ENCODE data around the gene MLH1.
"Not testable (repeated sequence)": the region's sequence is repeated elsewhere in the genome, so short reads cannot be mapped to it uniquely, and the experiment has no call there.

MLH1 gene

DNA sequence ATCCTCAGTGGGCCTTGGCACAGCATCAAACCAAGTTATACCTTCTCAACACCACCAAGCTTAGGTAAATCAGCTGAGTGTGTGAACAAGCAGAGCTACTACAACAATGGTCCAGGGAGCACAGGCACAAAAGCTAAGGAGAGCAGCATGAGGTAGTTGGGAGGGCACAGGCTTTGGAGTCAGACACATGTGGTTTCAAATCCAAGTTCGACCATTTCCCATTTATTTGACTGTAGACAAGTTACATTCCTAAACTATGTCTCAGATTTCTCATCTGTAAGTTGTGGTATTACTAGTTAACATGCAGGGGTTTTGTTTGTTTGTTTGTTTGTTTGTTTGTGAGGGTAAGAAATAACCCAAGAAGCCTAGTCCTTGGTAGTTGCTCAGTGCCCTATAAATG lies 46.9 kb downstream of the MLH1 start:
- DNase-seq: no peak

DNA sequence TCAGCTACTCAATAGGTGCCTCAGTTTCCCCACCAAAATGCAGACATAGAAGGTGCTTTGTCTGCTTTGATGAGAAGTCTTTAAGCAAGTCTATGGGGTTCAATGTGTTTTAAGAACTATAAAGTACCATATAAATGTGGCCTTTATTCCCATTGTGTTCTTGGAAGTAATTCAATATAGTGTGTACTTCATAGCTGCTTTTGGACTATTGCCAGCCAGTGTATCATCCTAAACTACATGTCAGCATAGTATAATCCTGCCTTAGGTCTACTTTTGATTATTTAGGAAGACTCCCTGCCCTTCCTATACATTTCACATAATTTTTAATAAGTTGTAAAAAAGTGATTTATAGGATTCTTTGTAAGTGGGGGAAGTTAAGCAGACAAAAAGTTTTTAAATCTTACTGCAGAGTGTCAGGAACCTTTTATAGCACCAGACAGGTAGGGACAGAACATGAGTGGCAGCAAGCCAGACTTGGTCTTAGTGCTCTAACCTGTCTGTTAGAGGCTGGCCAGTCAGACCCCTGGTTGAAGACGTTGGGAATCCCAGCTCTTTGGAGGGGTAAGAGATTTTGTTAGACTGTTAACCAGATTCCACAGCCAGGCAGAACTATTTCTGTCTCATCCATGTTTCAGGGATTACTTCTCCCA lies 48.4 kb downstream of the MLH1 start:
- DNase-seq: no peak

DNA sequence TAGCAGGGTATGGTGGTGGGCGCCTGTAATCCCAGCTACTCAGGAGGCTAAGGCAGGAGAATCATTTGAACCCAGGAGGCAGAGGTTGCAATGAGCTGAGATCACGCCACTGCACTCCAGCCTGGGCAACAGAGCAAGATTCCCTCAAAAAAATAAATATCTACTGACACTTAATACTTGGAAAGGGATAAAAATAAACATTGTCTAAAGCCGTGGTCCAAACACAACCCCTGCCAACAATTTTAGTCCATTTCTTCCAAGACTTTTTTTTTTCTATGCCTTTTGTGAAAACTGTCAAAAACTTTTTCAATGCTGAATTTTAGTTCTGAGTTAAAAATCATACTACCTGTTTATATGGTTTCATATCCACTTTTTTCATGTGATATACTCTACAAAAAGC lies 49.4 kb downstream of the MLH1 start:
- not testable (repeated sequence) for DNase-seq

DNA sequence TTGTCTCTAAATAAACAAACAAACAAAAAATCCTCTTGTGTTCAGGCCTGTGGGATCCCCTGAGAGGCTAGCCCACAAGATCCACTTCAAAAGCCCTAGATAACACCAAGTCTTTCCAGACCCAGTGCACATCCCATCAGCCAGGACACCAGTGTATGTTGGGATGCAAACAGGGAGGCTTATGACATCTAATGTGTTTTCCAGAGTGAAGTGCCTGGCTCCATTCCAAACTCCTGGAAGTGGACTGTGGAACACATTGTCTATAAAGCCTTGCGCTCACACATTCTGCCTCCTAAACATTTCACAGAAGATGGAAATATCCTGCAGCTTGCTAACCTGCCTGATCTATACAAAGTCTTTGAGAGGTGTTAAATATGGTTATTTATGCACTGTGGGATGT lies 57.0 kb downstream of the MLH1 start:
- no peak for DNase-seq

DNA sequence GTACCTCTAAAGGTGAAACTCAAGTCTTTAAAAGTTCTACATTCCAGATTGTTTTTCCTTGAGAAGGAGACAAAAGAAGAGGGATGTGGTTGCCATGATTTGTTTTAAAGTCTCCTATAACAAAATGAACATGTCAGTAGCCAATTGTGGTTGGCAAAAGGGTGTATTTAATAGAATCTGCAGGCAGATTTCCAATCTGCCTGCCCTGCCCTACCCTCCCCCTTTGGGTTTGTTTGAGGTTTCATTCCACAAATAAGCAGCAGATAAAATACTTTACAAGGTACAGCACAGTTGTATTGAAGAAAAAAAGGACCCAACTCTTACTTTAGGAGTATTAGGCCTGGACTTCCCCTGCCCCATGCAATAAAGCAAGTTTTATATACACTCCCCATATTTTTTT lies 59.5 kb downstream of the MLH1 start:
- no peak for DNase-seq

DNA sequence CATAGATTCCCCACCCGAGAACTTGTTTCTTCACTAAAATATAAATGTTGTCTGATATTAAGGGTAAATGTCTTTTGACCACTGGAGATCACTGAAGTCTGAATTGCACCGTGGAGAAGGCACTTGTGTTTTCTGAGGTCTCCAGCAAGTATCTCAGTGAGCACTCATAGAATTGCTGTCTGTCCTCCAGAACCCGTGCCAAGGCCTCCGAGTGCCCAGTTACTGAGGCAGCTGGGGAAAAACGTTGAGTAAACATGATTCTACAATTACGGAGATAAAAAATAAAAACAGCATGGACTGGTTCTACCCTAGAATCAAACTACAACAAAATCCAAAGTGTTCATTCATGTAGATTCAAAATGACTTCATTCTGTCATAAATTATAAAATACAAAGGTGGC lies 60.0 kb downstream of the MLH1 start:
- no peak for DNase-seq

DNA sequence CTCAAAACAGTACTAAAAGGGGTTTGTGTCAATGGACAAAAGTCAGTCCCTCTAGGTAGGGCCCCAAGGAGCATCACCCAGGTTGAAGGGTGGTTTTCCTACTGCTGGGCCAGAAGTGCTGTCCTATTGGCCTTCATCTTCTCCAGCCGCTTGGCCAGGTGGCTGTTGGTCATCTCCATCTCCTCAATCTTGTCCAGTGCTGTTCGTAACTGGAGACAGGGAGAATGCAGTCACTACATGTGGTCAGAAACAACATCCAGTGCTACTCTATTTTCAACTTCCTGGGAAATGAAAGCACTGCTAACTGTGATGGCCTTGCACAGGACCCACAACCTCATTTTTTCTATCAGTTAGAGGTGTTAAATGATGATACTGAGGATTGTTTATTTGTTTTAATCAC lies 60.4 kb downstream of the MLH1 start:
- no peak for DNase-seq

DNA sequence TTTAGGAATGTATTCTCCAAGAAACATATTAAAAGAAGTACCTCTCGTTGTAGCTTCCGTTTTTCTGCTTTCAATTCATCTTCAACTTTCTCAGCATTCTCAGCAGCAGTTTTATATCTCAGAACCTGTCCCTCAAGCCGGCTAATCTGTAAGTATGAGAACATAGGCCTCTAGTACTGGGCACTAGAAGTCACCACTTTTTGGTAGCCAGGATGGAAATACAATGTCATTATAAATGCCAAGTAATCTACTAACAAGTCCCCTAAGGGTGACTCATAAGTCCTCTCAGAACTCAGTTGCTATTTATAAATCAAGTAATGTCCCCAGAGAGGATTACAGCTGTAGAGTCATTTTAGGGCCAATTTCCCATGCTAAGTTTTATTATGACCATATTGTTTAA lies 61.1 kb downstream of the MLH1 start:
- no peak for DNase-seq

DNA sequence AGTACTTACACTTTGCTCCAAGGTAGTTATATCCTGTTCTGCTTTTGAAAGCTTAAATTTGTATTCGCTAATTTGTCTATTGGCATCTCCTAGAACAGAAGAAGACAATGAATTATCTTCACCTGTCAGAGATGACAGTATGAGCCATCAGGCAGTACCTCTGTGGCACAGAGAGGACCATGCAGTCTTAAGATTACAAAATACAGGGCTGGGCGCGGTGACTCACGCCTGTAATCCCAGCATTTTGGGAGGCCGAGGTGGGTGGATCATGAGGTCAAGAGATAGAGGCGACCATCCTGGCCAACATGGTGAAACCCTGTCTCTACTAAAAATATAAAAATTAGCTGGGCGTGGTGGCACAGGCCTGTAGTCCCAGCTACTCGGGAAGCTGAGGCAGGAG lies 61.8 kb downstream of the MLH1 start:
- not testable (repeated sequence) for DNase-seq

DNA sequence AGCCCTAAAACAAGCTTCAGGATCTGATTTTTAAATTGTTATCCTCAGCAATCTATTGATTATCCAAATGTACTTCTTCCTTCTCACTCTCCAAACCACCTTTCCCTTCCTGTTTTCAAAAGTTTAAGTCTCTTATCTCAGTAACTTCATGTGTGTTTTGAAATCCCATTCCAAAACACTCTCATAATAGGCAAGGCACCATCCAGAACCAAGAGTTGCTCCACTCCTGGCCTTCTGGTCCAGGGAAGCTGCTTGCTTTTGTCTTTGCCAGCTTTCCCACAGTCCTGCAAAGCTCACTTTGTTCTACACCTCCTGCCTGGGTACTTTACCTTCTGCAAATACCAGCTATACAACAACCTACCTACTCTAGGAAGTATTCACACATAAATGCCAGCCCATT lies 63.5 kb downstream of the MLH1 start:
- DNase-seq: no peak

DNA sequence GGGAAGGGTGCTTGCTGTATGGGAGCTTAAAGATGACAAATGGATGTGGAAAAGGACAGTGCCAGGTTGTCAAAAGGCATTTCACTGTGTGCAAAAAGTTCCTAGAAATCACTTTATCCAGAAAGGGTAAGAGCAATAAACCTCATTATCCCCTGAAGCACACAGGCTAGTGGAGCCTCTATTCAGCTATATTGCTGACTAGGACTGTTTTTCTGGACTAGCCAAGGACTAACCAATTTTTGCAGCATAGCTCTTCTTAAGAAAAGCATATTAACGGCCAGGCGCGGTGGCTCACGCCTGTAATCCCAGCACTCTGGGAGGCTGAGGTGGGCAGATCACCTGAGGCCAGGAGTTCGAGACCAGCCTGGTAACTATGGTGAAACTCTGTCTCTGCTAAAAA lies 64.8 kb downstream of the MLH1 start:
- no peak for DNase-seq

DNA sequence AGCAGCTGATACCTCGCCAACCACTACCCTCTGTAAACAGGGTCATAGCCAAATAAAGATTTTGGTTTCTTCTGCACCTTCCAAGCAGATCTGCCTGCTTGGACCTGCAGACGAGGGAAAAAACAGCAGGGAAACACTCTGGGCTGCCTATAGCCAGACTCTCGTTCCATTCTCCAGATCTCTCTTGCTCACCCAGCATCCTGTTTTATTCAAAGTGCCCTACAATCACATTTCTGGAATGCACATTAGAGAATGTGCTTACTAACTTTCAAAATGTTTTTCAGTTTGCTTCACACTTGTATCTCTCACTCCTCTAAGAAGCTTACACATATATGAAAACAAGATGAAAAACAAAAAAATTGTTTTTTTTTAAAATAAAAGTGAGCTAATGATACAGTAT lies 71.4 kb downstream of the MLH1 start:
- no peak for DNase-seq

DNA sequence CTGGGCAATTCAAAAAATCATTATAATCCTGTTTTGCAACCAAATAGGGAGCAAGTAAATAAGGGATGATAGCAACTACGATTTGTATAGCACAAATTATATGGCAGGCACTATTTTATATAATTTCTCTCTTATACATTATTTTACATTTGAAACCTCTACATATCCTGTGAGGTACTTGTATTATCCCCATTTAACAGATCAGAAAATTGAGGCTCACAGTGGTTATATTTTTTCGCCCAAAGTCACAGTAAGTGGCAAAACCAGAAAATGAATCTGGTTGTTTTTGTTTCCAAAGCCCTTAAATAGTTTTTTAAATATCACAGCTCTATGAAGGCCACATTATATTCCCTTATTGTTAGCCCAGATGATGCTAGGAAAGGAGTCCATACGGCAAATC lies 74.3 kb downstream of the MLH1 start:
- no peak for DNase-seq

DNA sequence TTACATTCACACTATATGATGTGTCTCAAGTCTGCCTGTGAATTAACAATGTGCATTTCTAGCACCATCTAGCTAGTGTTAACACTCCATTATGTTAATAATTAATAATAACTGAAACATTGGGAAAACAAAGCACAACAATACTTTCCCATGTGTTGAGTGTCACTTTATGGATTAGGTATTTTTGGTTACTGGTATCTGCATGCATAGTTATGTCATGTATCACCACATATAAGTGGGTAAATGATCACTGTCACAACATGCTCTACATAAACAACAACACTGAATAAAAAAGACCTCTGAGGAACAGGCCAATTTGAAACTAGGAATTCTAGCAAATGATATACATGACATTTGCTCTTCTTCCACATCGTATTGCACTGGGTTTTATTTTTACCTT lies 74.7 kb downstream of the MLH1 start:
- DNase-seq: no peak

DNA sequence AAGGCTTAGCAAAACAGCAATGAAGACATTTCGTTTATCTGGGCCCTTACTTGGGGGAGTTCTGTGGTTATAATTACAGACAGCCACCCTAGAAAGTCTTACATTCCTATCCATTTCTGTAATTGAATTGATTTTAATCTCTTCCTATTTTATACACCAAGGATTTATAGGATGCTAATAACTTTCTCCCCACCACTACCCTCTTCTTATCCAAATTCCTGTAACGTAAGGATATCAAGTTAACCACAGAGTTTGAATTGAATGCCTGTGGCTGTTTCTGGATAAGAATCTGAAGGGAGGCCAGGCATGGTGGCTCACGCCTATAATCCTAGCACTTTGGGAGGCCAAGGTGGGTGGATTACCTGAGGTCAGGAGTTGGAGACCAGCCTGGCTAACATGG lies 78.6 kb downstream of the MLH1 start:
- DNase-seq: no peak

DNA sequence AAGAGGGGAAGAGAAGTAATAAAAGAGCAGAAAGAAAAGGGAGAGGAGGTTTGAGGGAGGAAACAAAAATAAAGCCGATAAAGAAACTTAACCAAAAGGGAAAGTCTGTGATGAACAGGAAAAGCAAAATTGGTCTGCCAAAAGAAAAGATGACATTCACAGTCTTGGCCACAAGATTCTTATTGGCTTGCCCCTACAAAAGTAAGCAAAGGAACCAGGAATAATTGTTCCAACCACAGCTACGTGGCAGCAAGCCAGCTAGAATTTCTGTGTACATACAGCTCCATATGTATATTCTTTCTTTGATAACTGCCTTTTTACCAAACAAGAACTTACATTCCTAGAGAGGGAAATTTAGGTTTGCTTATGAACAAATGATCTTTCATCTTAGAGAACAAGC lies 79.6 kb downstream of the MLH1 start:
- no peak for DNase-seq

DNA sequence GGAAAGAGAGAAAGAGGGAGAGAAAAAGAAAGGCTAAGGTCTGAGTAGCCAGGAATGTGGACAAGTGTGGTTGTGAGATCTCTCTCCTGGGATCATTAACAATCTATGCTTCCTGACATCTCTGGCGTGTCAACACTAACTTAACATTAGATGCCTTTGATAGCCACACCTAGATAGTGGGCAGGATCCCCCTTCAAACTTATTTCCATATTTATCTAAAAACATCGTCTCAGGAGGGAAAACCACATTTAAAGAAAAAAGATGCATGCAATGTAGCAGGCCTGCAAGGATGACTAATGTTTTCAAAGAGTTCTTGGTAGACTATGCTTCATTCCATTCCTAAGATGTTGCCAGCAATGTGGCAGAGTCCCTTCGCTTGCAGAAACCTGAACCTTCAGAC lies 80.9 kb downstream of the MLH1 start:
- no peak for DNase-seq

DNA sequence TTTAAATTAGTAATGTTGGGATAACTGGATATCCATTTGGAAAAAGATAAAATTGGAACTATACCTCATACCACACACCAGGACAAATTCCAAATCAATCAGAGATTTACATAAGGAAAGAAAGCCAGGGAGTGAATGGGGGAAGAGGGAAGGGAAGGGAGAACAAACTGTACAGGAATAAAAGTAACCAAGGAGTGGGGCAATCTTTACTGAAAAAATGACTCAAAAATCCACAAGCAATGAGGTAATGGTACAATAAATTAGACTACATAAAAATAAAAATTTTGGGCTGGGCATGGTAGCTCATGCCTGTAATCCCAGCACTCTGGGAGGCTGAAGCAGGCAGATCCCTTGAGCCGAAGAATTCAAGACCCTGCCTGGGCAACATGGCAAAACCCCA lies 82.6 kb downstream of the MLH1 start:
- DNase-seq: no peak

DNA sequence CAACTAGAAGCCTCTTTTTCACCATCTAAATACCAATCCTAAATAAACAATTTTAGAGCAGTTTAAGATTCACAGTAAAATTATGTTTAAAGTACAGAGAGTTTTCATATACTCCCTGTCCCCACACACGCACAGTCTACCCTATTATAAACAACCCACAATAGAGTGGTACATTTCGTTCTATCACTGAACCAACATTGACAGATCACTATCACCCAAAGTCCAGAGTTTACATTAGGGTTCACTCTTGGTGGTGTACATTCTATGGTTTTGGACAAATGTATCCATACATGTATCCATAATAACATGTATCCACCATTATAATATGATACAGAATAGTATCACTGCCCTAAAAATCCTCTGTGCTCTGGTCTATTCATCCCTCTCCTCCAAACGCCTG lies 89.0 kb downstream of the MLH1 start:
- no peak for DNase-seq

DNA sequence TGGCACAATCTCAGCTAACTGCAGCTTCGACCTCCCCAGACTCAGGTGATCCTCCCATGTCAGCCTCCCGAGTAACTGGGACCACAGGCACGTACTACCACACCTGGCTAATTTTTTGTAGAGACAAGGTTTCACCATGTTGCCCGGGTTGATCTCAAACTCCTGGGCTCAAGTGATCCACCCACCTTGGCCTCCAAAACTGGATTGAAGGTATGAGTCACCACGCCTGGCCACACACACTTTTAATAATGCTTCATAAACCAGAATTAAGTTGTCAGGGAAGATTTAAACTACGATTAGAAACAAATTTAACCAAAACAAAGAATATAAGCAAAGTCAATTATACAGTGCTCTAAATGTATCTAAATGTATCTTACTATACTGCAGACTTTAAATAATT lies 93.6 kb downstream of the MLH1 start:
- DNase-seq: no peak

DNA sequence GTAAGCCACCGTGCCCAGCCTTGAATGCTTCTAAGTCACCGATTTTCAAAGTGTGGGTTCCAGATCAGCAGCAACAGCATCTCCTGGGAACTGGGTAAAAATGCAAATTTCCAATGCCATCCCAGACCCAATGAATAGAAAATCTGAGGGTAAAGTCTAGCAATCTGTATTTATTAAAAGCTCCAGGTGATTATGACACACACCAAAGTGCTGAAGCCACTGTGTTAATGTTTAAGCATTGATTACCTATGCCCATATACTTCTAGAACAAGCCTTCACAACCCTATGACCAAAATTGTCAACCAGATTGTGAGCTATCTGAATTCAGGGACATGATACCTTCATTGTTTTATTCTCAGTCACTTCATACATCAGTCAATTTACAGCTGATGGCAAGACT lies 94.6 kb downstream of the MLH1 start:
- no peak for DNase-seq

DNA sequence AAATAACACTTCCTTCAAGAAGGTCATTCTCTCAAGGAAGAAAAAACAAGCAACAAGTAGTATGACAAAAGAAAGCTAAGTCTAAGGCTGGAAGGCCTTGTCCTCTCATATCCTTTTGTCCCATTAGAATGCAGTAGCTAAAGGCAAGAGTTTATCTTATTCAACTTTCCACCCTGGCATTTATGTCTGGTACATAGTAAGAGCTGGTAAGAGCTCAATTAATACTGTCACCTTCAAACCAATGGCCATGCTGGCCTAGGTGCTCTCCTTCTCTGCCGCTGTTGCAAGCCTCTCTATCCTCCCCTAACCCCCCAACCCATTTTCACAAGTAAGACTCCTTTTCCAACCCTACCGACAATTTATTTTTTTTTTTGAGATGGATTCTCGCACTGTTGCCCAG lies 99.2 kb downstream of the MLH1 start:
- DNase-seq: no peak

DNA sequence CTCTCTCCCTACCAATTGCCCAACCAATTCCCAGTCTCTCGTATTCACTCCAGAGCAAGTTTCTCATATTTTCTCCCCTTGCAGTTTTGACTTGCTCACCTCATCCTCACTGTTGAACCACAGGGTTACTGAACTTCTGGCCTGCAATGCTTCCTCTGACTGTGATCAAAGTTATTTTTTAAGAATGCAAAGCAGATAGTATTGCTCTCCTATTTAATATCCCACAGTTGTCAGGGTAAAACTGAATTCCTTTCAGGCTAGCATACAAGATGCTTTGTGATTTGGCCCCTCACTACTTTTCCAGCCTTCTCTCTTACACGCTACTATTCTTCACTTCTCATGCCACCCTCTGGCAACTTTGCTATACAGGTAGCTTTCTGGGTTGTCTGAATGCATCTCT lies 100.2 kb downstream of the MLH1 start:
- DNase-seq: no peak

DNA sequence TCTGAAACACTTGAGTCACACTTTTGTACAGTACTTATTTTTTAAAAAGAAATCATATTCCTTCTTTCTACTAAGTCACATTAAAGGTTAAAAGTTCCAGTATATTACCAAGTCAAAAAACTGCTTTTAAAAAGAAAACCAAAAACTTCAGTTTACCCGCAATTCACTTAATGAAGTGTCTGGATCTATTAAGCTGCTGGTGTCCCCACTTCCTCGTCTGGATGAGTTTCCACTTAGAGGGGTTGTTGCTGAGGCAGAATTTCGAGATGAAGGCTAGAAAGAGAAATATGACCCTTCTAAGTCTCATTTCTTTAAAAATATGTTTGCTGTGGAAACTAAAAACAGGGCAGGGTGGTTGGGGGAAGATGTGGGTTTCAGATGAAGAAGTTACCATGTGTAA lies 101.3 kb downstream of the MLH1 start:
- DNase-seq: no peak

DNA sequence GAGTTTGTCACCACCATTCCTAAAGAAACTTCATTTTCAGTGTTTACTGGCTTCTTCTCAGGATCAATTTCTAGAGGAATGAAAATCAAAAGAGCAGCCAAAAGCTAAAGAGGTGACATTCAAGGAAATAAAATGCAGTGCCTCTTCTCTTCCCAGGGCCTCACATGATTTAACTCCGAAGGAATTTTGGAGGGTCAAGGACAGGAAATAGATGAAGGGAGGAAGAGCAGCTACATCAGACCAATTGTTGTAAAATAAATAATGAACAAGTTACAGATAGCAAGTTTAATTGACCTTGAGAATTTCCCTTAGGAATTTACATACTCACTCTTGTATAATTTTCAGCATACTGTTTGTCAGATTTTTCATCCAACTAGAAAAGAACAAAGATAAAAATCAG lies 103.0 kb downstream of the MLH1 start:
- DNase-seq: no peak

DNA sequence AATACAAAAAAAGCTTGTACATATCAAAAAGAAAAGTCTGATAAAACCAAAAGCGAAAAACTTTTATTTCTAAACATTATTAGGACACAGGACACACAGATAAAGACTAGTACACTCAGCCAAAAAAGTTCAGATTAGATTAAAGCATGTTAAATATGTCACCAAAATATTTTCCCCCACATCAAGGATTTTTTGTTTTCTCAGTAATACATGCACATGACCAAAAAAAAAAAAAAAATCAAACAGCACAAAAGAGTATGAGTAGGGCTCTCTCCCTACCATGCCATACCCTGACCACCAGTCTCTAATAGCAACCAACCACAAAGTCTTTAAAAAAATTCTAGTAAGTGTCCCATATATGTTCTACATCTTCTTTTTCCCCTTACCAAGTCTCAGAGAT lies 103.7 kb downstream of the MLH1 start:
- no peak for DNase-seq

All from activated T-cell treated with anti-CD3 and anti-CD28 coated beads, Interleukin-2, amount 50 U/mL, for 48 hours (primary cell).